Measurements from ENCODE around the gene DLGAP1. TPM values are rescaled to one million over a fixed set of nuclear protein-coding genes. Genes with fewer than 3 reads are reported as not detected.

DLGAP1 gene
- total RNA-seq, 1 experiment from 2014 or later, result 0.39 TPM

DNA sequence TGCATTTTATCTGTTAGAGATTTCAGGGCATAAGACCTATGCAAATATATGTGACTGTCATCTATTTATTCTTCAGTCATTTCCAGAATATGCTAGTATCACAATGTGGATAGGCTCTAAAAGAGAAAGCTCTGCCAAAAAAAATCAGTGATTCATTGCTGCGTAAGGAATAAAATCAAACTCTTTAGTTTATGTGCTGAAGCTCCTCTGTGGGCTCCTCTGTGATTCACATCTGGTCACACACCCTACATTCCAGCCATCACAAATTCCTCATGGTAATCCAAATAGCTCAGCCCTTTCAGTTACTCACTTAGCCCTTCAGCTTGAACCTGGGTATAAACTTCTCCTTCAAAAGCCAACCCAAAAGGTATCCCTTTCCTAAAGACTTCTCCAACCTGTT, 21.4 kb downstream of the DLGAP1 start:
- Histone ChIP-seq H3K4me1 (ENCODE audit: control insufficient read depth in 1 of 2, insufficient read depth in 2 of 2, low read length in 2 of 2) (no peaks in the 10 kb centered on the region), H3K79me2 (ENCODE audit: insufficient read depth, low read length) (no peaks in the 10 kb centered on the region), H3K9me2 (ENCODE audit: insufficient read depth) (no peaks in the 10 kb centered on the region), H3K9me3 (ENCODE audit: control insufficient read depth in 1 of 2, insufficient read depth in 1 of 2, low read depth in 1 of 2, low read length in 2 of 2) (peaks cover 8 to 15% of the 10 kb centered on the region in 2 experiments; a peak in 3 of 4 replicates), H3K27me3 (ENCODE audit: insufficient read depth, low read length) (no peaks in the 10 kb centered on the region), H3K4me2 (ENCODE audit: low read length) (no peak overlapping the region), H3K9ac (ENCODE audit: low read length) (no peak overlapping the region), H2AFZ (ENCODE audit: low read depth, low read length, poor library complexity, severe bottlenecking) (no peak overlapping the region), H4K20me1 (ENCODE audit: insufficient read depth) (no peaks in the 10 kb centered on the region), H3K27ac (ENCODE audit: low read depth, low read length) (no peak overlapping the region), H3K4me3 (replicated peaks in 1 of 2; ENCODE audit: low read depth in 1 of 2, low read length in 2 of 2) (no peak overlapping the region), H3K36me3 (ENCODE audit: control insufficient read depth in 1 of 2, insufficient read depth in 2 of 2, low read length in 2 of 2) (no peaks in the 10 kb centered on the region)
- ATAC-seq, result no peak
- TF ChIP-seq ZFX (IDR thresholded peaks at IDR 0.05) (no peak), RAD21 (IDR thresholded peaks at IDR 0.05; ENCODE audit: low read depth) (no peak), FOSL1 (IDR thresholded peaks at IDR 0.05; ENCODE audit: low read depth) (no peak), SP1 (IDR thresholded peaks at IDR 0.05; ENCODE audit: low read depth) (no peak), CBX3 (IDR thresholded peaks at IDR 0.05; ENCODE audit: low read depth) (no peak), POLR2AphosphoS5 (IDR thresholded peaks at IDR 0.05; ENCODE audit: low read depth, low read length) (no peak), EGR1 (IDR thresholded peaks at IDR 0.05; ENCODE audit: low read depth) (no peak), TCF7L2 (IDR thresholded peaks at IDR 0.05; ENCODE audit: borderline replicate concordance, extremely low read depth, insufficient read depth, insufficient read length) (no peak), SRF (IDR thresholded peaks at IDR 0.05; ENCODE audit: low read depth) (no peak), EZH2phosphoT487 (IDR thresholded peaks at IDR 0.05; ENCODE audit: borderline replicate concordance) (no peak), SIN3A (IDR thresholded peaks at IDR 0.05; ENCODE audit: low read depth) (no peak)
- TF ChIP-seq, protein P1, sequence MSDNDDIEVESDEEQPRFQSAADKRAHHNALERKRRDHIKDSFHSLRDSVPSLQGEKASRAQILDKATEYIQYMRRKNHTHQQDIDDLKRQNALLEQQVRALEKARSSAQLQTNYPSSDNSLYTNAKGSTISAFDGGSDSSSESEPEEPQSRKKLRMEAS (IDR thresholded peaks at IDR 0.05), result no peak
- TF ChIP-seq, protein P2, sequence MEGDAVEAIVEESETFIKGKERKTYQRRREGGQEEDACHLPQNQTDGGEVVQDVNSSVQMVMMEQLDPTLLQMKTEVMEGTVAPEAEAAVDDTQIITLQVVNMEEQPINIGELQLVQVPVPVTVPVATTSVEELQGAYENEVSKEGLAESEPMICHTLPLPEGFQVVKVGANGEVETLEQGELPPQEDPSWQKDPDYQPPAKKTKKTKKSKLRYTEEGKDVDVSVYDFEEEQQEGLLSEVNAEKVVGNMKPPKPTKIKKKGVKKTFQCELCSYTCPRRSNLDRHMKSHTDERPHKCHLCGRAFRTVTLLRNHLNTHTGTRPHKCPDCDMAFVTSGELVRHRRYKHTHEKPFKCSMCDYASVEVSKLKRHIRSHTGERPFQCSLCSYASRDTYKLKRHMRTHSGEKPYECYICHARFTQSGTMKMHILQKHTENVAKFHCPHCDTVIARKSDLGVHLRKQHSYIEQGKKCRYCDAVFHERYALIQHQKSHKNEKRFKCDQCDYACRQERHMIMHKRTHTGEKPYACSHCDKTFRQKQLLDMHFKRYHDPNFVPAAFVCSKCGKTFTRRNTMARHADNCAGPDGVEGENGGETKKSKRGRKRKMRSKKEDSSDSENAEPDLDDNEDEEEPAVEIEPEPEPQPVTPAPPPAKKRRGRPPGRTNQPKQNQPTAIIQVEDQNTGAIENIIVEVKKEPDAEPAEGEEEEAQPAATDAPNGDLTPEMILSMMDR (IDR thresholded peaks at IDR 0.05 in 2 of 3, conservative IDR thresholded peaks at IDR 0.05 in 1 of 3; ENCODE audit: borderline replicate concordance in 1 of 3, insufficient read depth in 1 of 3, low read depth in 2 of 3, low read length in 2 of 3), result no peak
- TF ChIP-seq, protein P3, sequence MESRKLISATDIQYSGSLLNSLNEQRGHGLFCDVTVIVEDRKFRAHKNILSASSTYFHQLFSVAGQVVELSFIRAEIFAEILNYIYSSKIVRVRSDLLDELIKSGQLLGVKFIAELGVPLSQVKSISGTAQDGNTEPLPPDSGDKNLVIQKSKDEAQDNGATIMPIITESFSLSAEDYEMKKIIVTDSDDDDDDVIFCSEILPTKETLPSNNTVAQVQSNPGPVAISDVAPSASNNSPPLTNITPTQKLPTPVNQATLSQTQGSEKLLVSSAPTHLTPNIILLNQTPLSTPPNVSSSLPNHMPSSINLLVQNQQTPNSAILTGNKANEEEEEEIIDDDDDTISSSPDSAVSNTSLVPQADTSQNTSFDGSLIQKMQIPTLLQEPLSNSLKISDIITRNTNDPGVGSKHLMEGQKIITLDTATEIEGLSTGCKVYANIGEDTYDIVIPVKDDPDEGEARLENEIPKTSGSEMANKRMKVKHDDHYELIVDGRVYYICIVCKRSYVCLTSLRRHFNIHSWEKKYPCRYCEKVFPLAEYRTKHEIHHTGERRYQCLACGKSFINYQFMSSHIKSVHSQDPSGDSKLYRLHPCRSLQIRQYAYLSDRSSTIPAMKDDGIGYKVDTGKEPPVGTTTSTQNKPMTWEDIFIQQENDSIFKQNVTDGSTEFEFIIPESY (IDR thresholded peaks at IDR 0.05; ENCODE audit: extremely low read depth, insufficient replicate concordance, low read length), result no peak
- ChIA-PET CTCF (no interaction called here), RAD21 (ENCODE audit: low non-redundant PET in 1 of 2, low total read pairs in 2 of 2, uncharacterized antibody in 2 of 2, unreplicated experiment in 2 of 2) (no interaction called here), POLR2A (no interaction called here)
- intact Hi-C loops (cut with micrococcal nuclease), result no loop called here
- DNase-seq (ENCODE audit: low read depth, low spot score), result no peak
- no TSS peak for BruUV-seq (replicated peaks)

Measured in HCT116 (cell line).